Liver (tissue), 9 donors: Measurements from ENCODE around the gene VSIG10. TPM values are rescaled to one million over a fixed set of nuclear protein-coding genes. Genes with fewer than 3 reads are reported as not detected.

Experiments
- DNase-seq: peaks from one replicate; pipeline ENCODE4 v3.0.0-alpha.2; 2017; ENCODE audit warnings: low spot score
- H3K27ac ChIP-seq, 2 donors: one replicate each; pipeline ENCODE4 v1.7.0; 2013; ENCODE audit warnings: inconsistent platforms in 2 of 2, low read length in 2 of 2, control low read depth in 1 of 2, low read depth in 1 of 2, mild to moderate bottlenecking in 1 of 2
- H3K27me3 ChIP-seq, 4 donors: one replicate each; pipeline versions ENCODE4 v1.6.1 to v1.7.0; 2013; ENCODE audit warnings: low read length in 3 of 4, inconsistent platforms in 1 of 4, mild to moderate bottlenecking in 1 of 4, moderate library complexity in 1 of 4; ENCODE audit not compliant: control insufficient read depth in 4 of 4, insufficient read depth in 4 of 4
- H3K36me3 ChIP-seq, 4 donors: one replicate each; pipeline versions ENCODE4 v1.6.1 to v1.7.0; 2013; ENCODE audit warnings: low read length in 3 of 4, mild to moderate bottlenecking in 3 of 4, low read depth in 1 of 4, moderate library complexity in 1 of 4; ENCODE audit not compliant: control insufficient read depth in 4 of 4, insufficient read depth in 3 of 4
- H3K4me1 ChIP-seq, 4 donors: one replicate each; pipeline versions ENCODE4 v1.6.1 to v1.7.0; 2013; ENCODE audit warnings: low read length in 3 of 4, mild to moderate bottlenecking in 3 of 4, moderate library complexity in 1 of 4; ENCODE audit not compliant: control insufficient read depth in 4 of 4, insufficient read depth in 4 of 4
- H3K4me3 ChIP-seq, 3 donors: one replicate each; pipeline versions ENCODE4 v1.6.1 to v1.7.0; 2013; ENCODE audit warnings: low read length in 3 of 3, control low read depth in 1 of 3, low read depth in 1 of 3, mild to moderate bottlenecking in 1 of 3
- H3K9ac ChIP-seq, 2 donors: one replicate each; pipeline ENCODE4 v1.7.0; 2013; ENCODE audit warnings: low read length in 2 of 2, mild to moderate bottlenecking in 2 of 2, moderate library complexity in 2 of 2, control low read depth in 1 of 2, low read depth in 1 of 2
- H3K9me3 ChIP-seq, 4 donors: one replicate each; pipeline versions ENCODE4 v1.6.1 to v1.7.0; 2013; ENCODE audit warnings: low read length in 3 of 4; ENCODE audit not compliant: control insufficient read depth in 4 of 4
- EGR1 ChIP-seq, 2 donors: IDR thresholded peaks; 2 replicates each; pipeline ENCODE4 v1.6.1; 2016 to 2018; ENCODE audit warnings: antibody characterized with exemption in 2 of 2, low read depth in 2 of 2
- FOXA1 ChIP-seq: IDR thresholded peaks from 2 replicates; pipeline ENCODE4 v1.6.1; 2016; ENCODE audit warnings: antibody characterized with exemption
- FOXA2 ChIP-seq: IDR thresholded peaks from 2 replicates; pipeline ENCODE4 v1.6.1; 2016; ENCODE audit warnings: antibody characterized with exemption
- GABPA ChIP-seq, 2 donors: IDR thresholded peaks in 1 of 2; conservative IDR thresholded peaks in 1 of 2; 2 replicates each; pipeline ENCODE4 v1.6.1; 2016; ENCODE audit warnings: antibody characterized with exemption in 2 of 2, mild to moderate bottlenecking in 1 of 2, moderate library complexity in 1 of 2
- HNF4A ChIP-seq, 2 donors: conservative IDR thresholded peaks; 2 replicates each; pipeline ENCODE4 v1.6.1; 2016; ENCODE audit warnings: antibody characterized with exemption in 2 of 2, mild to moderate bottlenecking in 2 of 2
- HNF4G ChIP-seq: IDR thresholded peaks from 2 replicates; pipeline ENCODE4 v1.6.1; 2016; ENCODE audit warnings: antibody characterized with exemption
- JUND ChIP-seq, 2 donors: IDR thresholded peaks; 2 replicates each; pipeline ENCODE4 v1.6.1; 2016; ENCODE audit warnings: antibody characterized with exemption in 2 of 2
- NR2F2 ChIP-seq: IDR thresholded peaks from 2 replicates; pipeline ENCODE4 v1.6.1; 2016; ENCODE audit warnings: antibody characterized with exemption
- RAD21 ChIP-seq, 2 donors: IDR thresholded peaks; 2 replicates each; pipeline ENCODE4 v1.6.1; 2016; ENCODE audit warnings: antibody characterized with exemption in 2 of 2, mild to moderate bottlenecking in 2 of 2
- RXRA ChIP-seq, 2 donors: IDR thresholded peaks; 2 replicates each; pipeline ENCODE4 v1.6.1; 2017 to 2018; ENCODE audit warnings: antibody characterized with exemption in 2 of 2, mild to moderate bottlenecking in 1 of 2
- TAF1 ChIP-seq: conservative IDR thresholded peaks from 2 replicates; pipeline ENCODE4 v1.6.1; 2016; ENCODE audit warnings: antibody characterized with exemption, mild to moderate bottlenecking
- WGBS: extraction: QIAGEN DNeasy Blood & Tissue Kit; methylation state at CpG from one replicate; pipeline ENCODE4 v1.1.7; 2013; 5-methylcytosine and 5-hydroxymethylcytosine counted together
- polyA plus RNA-seq, 2 donors: library from polyadenylated mRNA; stranded (reverse) in 1 of 2; unstranded in 1 of 2; fragments of 200-250 nt in 1 of 2; fragments of >200 nt in 1 of 2; fragmentation: Nextera tagmentation in 1 of 2; extraction: Ambion mirVana in 1 of 2; gene quantifications; one replicate each; pipeline versions ENCODE4 v1.2.1 to v1.2.3, GENCODE V29; 2013 to 2015
- total RNA-seq, 2 donors: library from RNA; depleted of rRNA; stranded (reverse); fragments of >200 nt; gene quantifications; one replicate each; pipeline ENCODE4 v1.2.3, GENCODE V29; 2014
- TF ChIP-seq, protein P1 (sequence below): IDR thresholded peaks from 2 replicates; pipeline ENCODE4 v1.6.1; 2016; ENCODE audit warnings: antibody characterized with exemption
- TF ChIP-seq, protein P2 (sequence below): IDR thresholded peaks from 2 replicates; pipeline ENCODE4 v1.6.1; 2016; ENCODE audit warnings: antibody characterized with exemption
- TF ChIP-seq, protein P3 (sequence below): fragments of 150-350 bp; IDR thresholded peaks from 2 replicates; pipeline ENCODE4 v1.5.1; 2017; ENCODE audit warnings: improper control_type of control experiment, low read depth, low read length; ENCODE audit not compliant: missing input control
- TF ChIP-seq, protein P4 (sequence below): IDR thresholded peaks from 2 replicates; pipeline ENCODE4 v1.6.1; 2016; ENCODE audit warnings: antibody characterized with exemption
- donor health status: healthy.
- donor health status: healthy.
- donor health status: healthy.
- donor health status: healthy.
- donor health status: healthy.

VSIG10 gene
- total and polyA plus RNA-seq, 4 donors = 9.8 to 16.4 (median 11.7) TPM

DNA sequence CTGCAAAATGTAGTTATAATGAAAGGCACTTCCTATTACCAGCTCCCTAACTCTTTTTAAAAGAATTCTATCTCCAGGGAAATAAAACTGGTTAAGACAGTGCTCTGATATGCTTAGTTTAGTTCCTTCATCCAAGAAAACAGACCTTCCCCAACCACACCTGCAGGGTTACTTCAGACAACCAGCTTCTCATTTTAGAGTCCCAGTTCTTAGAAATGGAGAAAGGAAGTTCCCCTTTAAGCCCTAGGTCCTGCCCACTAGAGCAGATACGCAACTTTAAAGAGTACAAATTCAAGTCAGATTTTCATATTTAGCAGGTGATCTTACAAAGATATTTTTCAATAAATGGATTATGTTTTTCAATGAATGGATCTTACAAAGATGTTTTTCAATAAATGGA lies 38.4 kb downstream of the VSIG10 start:
- H3K9ac ChIP-seq = no peak overlapping the region
- no peaks in the 10 kb centered on the region for H3K9me3 ChIP-seq
- 76% methylated on average over 1 of the region's 1 CpG for WGBS
- TF ChIP-seq HNF4A (conservative IDR thresholded peaks at IDR 0.05) = no peak
- TF ChIP-seq NR2F2 = no peak
- no peak for TF ChIP-seq JUND (IDR thresholded peaks at IDR 0.05)
- no peak for TF ChIP-seq TAF1
- TF ChIP-seq GABPA (IDR thresholded peaks at IDR 0.05 in 1 of 2, conservative IDR thresholded peaks at IDR 0.05 in 1 of 2) = no peak
- no peak for TF ChIP-seq RXRA (IDR thresholded peaks at IDR 0.05)
- no peak for TF ChIP-seq FOXA1
- no peak for TF ChIP-seq HNF4G
- no peak for TF ChIP-seq RAD21 (IDR thresholded peaks at IDR 0.05)
- no peak for TF ChIP-seq FOXA2
- TF ChIP-seq, protein P1, sequence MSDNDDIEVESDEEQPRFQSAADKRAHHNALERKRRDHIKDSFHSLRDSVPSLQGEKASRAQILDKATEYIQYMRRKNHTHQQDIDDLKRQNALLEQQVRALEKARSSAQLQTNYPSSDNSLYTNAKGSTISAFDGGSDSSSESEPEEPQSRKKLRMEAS = no peak
- TF ChIP-seq, protein P2, sequence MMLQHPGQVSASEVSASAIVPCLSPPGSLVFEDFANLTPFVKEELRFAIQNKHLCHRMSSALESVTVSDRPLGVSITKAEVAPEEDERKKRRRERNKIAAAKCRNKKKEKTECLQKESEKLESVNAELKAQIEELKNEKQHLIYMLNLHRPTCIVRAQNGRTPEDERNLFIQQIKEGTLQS = no peak
- TF ChIP-seq EGR1 (IDR thresholded peaks at IDR 0.05; ENCODE audit: low read depth in 2 of 2) = no peak
- no peak overlapping the region for H3K27ac ChIP-seq
- no peak overlapping the region for H3K4me3 ChIP-seq
- H3K27me3 ChIP-seq = no peaks in the 10 kb centered on the region
- peaks cover 5 to 23% (median 11%) of the 10 kb centered on the region in 4 donors for H3K4me1 ChIP-seq
- no peak for DNase-seq
- no peaks in the 10 kb centered on the region for H3K36me3 ChIP-seq

DNA sequence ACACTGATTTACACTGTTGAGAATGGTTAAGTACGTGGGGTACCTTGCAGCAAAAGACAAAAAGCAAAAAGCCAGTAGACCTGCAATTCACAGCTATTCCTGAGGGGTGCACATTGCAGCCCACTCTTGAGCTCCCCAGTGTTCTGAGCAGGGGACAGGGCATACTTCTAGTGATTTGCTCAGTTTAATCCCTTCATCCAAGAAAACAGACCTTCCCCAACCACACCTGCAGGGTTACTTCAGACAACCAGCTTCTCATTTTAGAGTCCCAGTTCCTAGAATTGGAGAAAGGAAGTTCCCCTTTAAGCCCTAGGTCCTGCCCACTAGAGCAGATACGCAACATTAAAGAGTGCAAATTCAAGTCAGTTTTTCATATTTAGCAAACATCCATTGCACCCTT lies 39.2 kb downstream of the VSIG10 start:
- Histone ChIP-seq H3K9me3 (no peaks in the 10 kb centered on the region), H3K4me1 (peaks cover 7 to 31% (median 17%) of the 10 kb centered on the region in 4 donors), H3K36me3 (no peaks in the 10 kb centered on the region), H3K4me3 (no peak overlapping the region), H3K27me3 (no peaks in the 10 kb centered on the region), H3K9ac (no peak overlapping the region), H3K27ac (no peak overlapping the region)
- DNase-seq = no peak
- 62% methylated on average over 2 of the region's 2 CpGs for WGBS
- TF ChIP-seq, protein P3, sequence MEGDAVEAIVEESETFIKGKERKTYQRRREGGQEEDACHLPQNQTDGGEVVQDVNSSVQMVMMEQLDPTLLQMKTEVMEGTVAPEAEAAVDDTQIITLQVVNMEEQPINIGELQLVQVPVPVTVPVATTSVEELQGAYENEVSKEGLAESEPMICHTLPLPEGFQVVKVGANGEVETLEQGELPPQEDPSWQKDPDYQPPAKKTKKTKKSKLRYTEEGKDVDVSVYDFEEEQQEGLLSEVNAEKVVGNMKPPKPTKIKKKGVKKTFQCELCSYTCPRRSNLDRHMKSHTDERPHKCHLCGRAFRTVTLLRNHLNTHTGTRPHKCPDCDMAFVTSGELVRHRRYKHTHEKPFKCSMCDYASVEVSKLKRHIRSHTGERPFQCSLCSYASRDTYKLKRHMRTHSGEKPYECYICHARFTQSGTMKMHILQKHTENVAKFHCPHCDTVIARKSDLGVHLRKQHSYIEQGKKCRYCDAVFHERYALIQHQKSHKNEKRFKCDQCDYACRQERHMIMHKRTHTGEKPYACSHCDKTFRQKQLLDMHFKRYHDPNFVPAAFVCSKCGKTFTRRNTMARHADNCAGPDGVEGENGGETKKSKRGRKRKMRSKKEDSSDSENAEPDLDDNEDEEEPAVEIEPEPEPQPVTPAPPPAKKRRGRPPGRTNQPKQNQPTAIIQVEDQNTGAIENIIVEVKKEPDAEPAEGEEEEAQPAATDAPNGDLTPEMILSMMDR = peak; percentile 13
- TF ChIP-seq, protein P4, sequence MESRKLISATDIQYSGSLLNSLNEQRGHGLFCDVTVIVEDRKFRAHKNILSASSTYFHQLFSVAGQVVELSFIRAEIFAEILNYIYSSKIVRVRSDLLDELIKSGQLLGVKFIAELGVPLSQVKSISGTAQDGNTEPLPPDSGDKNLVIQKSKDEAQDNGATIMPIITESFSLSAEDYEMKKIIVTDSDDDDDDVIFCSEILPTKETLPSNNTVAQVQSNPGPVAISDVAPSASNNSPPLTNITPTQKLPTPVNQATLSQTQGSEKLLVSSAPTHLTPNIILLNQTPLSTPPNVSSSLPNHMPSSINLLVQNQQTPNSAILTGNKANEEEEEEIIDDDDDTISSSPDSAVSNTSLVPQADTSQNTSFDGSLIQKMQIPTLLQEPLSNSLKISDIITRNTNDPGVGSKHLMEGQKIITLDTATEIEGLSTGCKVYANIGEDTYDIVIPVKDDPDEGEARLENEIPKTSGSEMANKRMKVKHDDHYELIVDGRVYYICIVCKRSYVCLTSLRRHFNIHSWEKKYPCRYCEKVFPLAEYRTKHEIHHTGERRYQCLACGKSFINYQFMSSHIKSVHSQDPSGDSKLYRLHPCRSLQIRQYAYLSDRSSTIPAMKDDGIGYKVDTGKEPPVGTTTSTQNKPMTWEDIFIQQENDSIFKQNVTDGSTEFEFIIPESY = no peak
- TF ChIP-seq RXRA (IDR thresholded peaks at IDR 0.05) (no peak), FOXA2 (no peak)
- TF ChIP-seq, protein P2 = no peak
